ENCODE data around the gene DCAF17. TPM values are rescaled to one million over a fixed set of nuclear protein-coding genes. Genes with fewer than 3 reads are reported as not detected.

Gene DCAF17
- total RNA-seq, 3 donors from 2014 or later (not counting 1 experiment from before 2014, with no cell fraction given): 20.0 to 33.8 (median 30.7) TPM

DNA sequence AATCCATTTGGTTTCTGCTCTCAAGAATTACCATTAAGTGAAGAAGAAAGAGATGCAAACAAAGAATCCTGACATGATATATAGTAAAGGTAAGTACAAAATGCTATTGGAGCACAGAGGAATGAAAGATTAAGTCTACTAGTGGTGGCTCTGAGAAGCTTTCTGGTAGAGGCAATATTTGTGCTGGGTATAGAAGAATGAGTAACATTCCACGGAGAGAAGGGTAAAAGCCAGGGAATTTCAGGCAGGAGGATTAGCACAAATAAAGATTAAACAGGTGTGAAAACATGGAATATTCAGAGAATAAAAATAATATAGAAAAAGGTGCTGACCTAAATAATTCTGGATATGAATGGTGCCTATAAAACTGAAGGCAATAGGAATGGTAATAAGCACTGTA, 32.1 kb upstream of the DCAF17 start:
- H3K4me1 ChIP-seq (ENCODE audit: control insufficient read depth, insufficient read depth, low read length): peaks cover under 1% of the 10 kb centered on the region
- Mint-ChIP-seq H3K9me3 (peaks cover 5 to 6% of the 10 kb centered on the region in 2 donors), H3K4me1 (peaks cover 10 to 35% of the 10 kb centered on the region in 2 donors), H3K27me3 (ENCODE audit: low read depth in 2 of 2) (no peaks in the 10 kb centered on the region), H3K4me3 (no peak overlapping the region), H3K36me3 (peaks cover 7% of the 10 kb centered on the region), H3K27ac (no peak overlapping the region)
- H3K36me3 ChIP-seq (ENCODE audit: control insufficient read depth, insufficient read depth, low read length): no peaks in the 10 kb centered on the region
- no peaks in the 10 kb centered on the region for H3K9me3 ChIP-seq (ENCODE audit: control insufficient read depth, insufficient read depth, low read length)
- TF ChIP-seq, protein P1, sequence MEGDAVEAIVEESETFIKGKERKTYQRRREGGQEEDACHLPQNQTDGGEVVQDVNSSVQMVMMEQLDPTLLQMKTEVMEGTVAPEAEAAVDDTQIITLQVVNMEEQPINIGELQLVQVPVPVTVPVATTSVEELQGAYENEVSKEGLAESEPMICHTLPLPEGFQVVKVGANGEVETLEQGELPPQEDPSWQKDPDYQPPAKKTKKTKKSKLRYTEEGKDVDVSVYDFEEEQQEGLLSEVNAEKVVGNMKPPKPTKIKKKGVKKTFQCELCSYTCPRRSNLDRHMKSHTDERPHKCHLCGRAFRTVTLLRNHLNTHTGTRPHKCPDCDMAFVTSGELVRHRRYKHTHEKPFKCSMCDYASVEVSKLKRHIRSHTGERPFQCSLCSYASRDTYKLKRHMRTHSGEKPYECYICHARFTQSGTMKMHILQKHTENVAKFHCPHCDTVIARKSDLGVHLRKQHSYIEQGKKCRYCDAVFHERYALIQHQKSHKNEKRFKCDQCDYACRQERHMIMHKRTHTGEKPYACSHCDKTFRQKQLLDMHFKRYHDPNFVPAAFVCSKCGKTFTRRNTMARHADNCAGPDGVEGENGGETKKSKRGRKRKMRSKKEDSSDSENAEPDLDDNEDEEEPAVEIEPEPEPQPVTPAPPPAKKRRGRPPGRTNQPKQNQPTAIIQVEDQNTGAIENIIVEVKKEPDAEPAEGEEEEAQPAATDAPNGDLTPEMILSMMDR (IDR thresholded peaks at IDR 0.05): no peak
- no peak overlapping the region for H3K27ac ChIP-seq (ENCODE audit: low read length)
- intact Hi-C loops (cut with micrococcal nuclease): no loop called here
- DNase-seq: no peak
- 100% methylated on average over 1 of the region's 1 CpG for WGBS (ENCODE audit: insufficient coverage)
- no peak for ATAC-seq
- no peak overlapping the region for H3K4me3 ChIP-seq (ENCODE audit: low read length)
- no peaks in the 10 kb centered on the region for H3K27me3 ChIP-seq (ENCODE audit: control insufficient read depth, insufficient read depth, low read length)

DNA sequence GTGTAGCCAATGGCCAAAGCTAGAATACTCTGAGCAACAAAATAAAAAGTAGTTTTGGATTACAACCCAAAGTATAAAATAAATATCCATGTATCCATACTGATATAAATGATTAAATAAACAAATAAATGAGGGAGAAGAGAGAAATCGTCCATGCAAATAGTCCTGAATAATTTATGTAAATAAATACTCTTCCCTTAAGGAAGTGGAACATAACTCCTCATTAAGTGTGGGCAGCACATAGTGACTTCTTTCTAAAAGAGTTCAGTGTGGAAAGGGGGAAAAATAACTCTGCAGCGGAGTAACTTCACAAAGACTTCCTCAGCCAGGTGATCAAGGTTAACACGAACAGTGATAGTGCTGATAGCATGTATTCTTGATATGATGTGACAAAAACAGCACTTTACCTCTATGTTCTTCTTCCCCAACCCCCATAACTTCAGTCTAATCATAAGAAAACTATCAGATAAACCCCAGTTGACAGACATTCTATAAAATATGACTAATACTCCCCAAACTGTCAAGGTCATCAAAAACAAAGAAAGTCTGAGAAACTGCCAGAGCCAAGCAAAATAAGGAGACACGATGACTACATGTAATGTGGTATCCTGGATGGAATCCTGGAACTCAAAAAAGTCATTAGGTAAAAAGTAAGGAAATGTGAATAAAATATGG, 31.0 kb upstream of the DCAF17 start:
- peaks cover 20 to 44% of the 10 kb centered on the region in 2 donors for H3K4me1 Mint-ChIP-seq
- Histone ChIP-seq H3K36me3 (ENCODE audit: control insufficient read depth, insufficient read depth, low read length) (no peaks in the 10 kb centered on the region), H3K4me3 (ENCODE audit: low read length) (no peak overlapping the region), H3K4me1 (ENCODE audit: control insufficient read depth, insufficient read depth, low read length) (peaks cover 8% of the 10 kb centered on the region), H3K27ac (ENCODE audit: low read length) (no peak overlapping the region), H3K9me3 (ENCODE audit: control insufficient read depth, insufficient read depth, low read length) (no peaks in the 10 kb centered on the region), H3K27me3 (ENCODE audit: control insufficient read depth, insufficient read depth, low read length) (no peaks in the 10 kb centered on the region)
- TF ChIP-seq, protein P1 (IDR thresholded peaks at IDR 0.05): no peak
- no peak overlapping the region for H3K4me3 Mint-ChIP-seq
- H3K36me3 Mint-ChIP-seq: peaks cover 7% of the 10 kb centered on the region
- H3K27me3 Mint-ChIP-seq (ENCODE audit: low read depth in 2 of 2): no peaks in the 10 kb centered on the region
- H3K27ac Mint-ChIP-seq: no peak overlapping the region
- peaks cover 5 to 6% of the 10 kb centered on the region in 2 donors for H3K9me3 Mint-ChIP-seq
- ATAC-seq: no peak
- WGBS (ENCODE audit: insufficient coverage): 75% methylated on average over 2 of the region's 4 CpGs
- DNase-seq: no peak
- intact Hi-C loops (cut with micrococcal nuclease): no loop called here

DNA sequence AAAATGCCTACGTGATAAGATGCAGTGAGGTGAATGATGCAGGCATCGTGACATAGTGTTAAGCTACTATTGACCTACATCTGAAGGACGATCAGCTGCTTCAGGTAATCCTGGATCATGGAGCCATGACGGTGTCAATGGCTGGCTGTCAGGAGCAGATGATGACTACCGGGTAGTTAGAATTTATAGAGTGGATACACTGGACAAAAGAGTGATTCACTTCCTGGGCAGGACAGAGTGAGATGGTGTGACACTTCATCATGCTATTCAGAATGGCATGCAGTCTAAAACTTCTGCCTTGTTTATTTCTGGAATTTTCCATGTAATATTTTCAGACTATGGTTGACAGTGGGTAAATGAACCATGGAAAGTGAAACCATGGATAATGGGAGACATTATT, 29.8 kb upstream of the DCAF17 start:
- ATAC-seq: no peak
- H3K4me1 ChIP-seq (ENCODE audit: control insufficient read depth, insufficient read depth, low read length): peaks cover 8% of the 10 kb centered on the region
- intact Hi-C loops (cut with micrococcal nuclease): no loop called here

More for the DNA sequence above, 29.8 kb upstream of the DCAF17 start:
- Histone ChIP-seq H3K4me3 (ENCODE audit: low read length) (no peak overlapping the region), H3K36me3 (ENCODE audit: control insufficient read depth, insufficient read depth, low read length) (no peaks in the 10 kb centered on the region), H3K9me3 (ENCODE audit: control insufficient read depth, insufficient read depth, low read length) (no peaks in the 10 kb centered on the region), H3K27ac (ENCODE audit: low read length) (no peak overlapping the region), H3K27me3 (ENCODE audit: control insufficient read depth, insufficient read depth, low read length) (no peaks in the 10 kb centered on the region)
- DNase-seq: no peak
- Mint-ChIP-seq H3K27ac (no peak overlapping the region), H3K27me3 (ENCODE audit: low read depth in 2 of 2) (no peaks in the 10 kb centered on the region), H3K4me1 (peaks cover 16 to 37% of the 10 kb centered on the region in 2 donors), H3K36me3 (peaks cover 7% of the 10 kb centered on the region), H3K4me3 (no peak overlapping the region), H3K9me3 (peaks cover 5 to 6% of the 10 kb centered on the region in 2 donors)
- 97% methylated on average over 5 of the region's 5 CpGs for WGBS (ENCODE audit: insufficient coverage)
- TF ChIP-seq, protein P1 (IDR thresholded peaks at IDR 0.05): no peak
